K562 (cell line): ENCODE measurements around the gene SLC7A5. TPM values are rescaled to one million over a fixed set of nuclear protein-coding genes. Genes with fewer than 3 reads are reported as not detected.
A peak's percentile ranks its signal among the peaks of the same experiment; 100 is the strongest.

Experiments
- ATAC-seq: fragments of 200-7000 bp; cut with Tn5 transposase; 3 replicates; pipeline ENCODE4 v1.9.1; 2020; ENCODE audit warnings: moderate library complexity
- BruUV-seq: library from RNA; stranded (reverse); fragments of 400-500 nt; replicated peaks from 2 replicates; lab custom pipeline; 2021; lab: Mats Ljungman, UMichigan
- CTCF ChIA-PET: fragments of 300-600 bp; formaldehyde crosslinking; extraction: SDS; loops from one replicate; lab custom pipeline; 2021; ENCODE audit warnings: low intra/inter-chr PET ratio; lab: Yijun Ruan, JAX
- POLR2A ChIA-PET: fragments of 300-600, 350-650 bp; sonication (Branson Sonifier 250); formaldehyde crosslinking; extraction: SDS; loops from one replicate; lab custom pipeline; 2021; ENCODE audit warnings: antibody characterized with exemption, inconsistent platforms; lab: Yijun Ruan, JAX
- DNase-seq, 4 experiments: peaks; one replicate each; pipeline versions ENCODE4 v3.0.0 to v3.0.0-alpha.2; 2011 to 2018; ENCODE audit warnings: low spot score in 3 of 4, mixed read lengths in 3 of 4; ENCODE audit errors: extremely low read depth in 1 of 4
- FAIRE-seq: peaks from 2 replicates; lab custom pipeline; 2011; peaks lifted over from hg19 to GRCh38; lab: Jason Lieb, UNC
- H2AFZ ChIP-seq: 2 replicates; pipeline ENCODE4 v1.6.0; 2011; ENCODE audit warnings: low read depth, low read length, control low read depth, inconsistent platforms
- H3K27ac ChIP-seq: fragments of 200-600 bp; 3 replicates; pipeline ENCODE4 v1.8.0; 2011; ENCODE audit warnings: low read depth, mild to moderate bottlenecking, control low read depth, inconsistent platforms, low read length, moderate library complexity, mixed read lengths; ENCODE audit errors: extremely low read depth
- H3K27me3 ChIP-seq, 2 experiments: fragments of 300-600 bp in 1 of 2; 2 replicates in 1 of 2; 3 replicates in 1 of 2; pipeline versions ENCODE4 v1.6.0 to v1.8.0; 2011; ENCODE audit warnings: inconsistent platforms in 2 of 2, low read length in 2 of 2, mild to moderate bottlenecking in 1 of 2, mixed read lengths in 1 of 2, moderate library complexity in 1 of 2; ENCODE audit not compliant: control insufficient read depth in 2 of 2, insufficient read depth in 2 of 2
- H3K36me3 ChIP-seq: fragments of 300-600 bp; 3 replicates; pipeline ENCODE4 v1.8.0; 2011; ENCODE audit warnings: mild to moderate bottlenecking, low read length, inconsistent platforms; ENCODE audit not compliant: control insufficient read depth, insufficient read depth
- H3K4me1 ChIP-seq, 2 experiments: fragments of 200-600 bp in 1 of 2; replicated peaks in 1 of 2; 2 replicates in 1 of 2; 3 replicates in 1 of 2; pipeline versions ENCODE4 v1.5.1 to v1.8.0; 2011; ENCODE audit warnings: inconsistent platforms in 2 of 2, low read length in 2 of 2, mild to moderate bottlenecking in 1 of 2, mixed read lengths in 1 of 2, moderate library complexity in 1 of 2; ENCODE audit not compliant: control insufficient read depth in 2 of 2, insufficient read depth in 2 of 2
- H3K4me2 ChIP-seq: 2 replicates; pipeline ENCODE4 v1.6.1; 2011; ENCODE audit warnings: low read length, control low read depth, inconsistent platforms, mixed read lengths; ENCODE audit not compliant: insufficient read depth
- H3K4me3 ChIP-seq: fragments of 200-600 bp; sonication (generic), shearing (Covaris generic); 2 replicates; pipeline ENCODE4 v1.5.1; 2016; ENCODE audit warnings: control low read depth, inconsistent platforms
- H3K79me2 ChIP-seq: fragments of 200-600 bp; 3 replicates; pipeline ENCODE4 v1.8.0; 2011; ENCODE audit warnings: low read length, inconsistent platforms; ENCODE audit not compliant: control insufficient read depth, insufficient read depth
- H3K9ac ChIP-seq, 2 experiments: 2 replicates each; pipeline versions ENCODE4 v1.6.0 to v1.6.1; 2011; ENCODE audit warnings: low read depth in 2 of 2, low read length in 2 of 2, control low read depth in 1 of 2, inconsistent platforms in 1 of 2, mild to moderate bottlenecking in 1 of 2, mixed read lengths in 1 of 2; ENCODE audit not compliant: insufficient read depth in 1 of 2
- H3K9me1 ChIP-seq: one replicate; pipeline ENCODE4 v1.6.0; 2011; ENCODE audit warnings: inconsistent platforms, mild to moderate bottlenecking, low read length, moderate library complexity; ENCODE audit not compliant: control insufficient read depth, insufficient read depth
- H3K9me3 ChIP-seq: replicated peaks from 2 replicates; pipeline ENCODE4 v1.5.1; 2011; ENCODE audit warnings: low read depth, low read length, inconsistent platforms; ENCODE audit not compliant: control insufficient read depth, insufficient read depth
- H4K20me1 ChIP-seq: replicated peaks from 2 replicates; pipeline ENCODE4 v1.6.1; 2011; ENCODE audit warnings: low read length, inconsistent platforms, mixed read lengths; ENCODE audit not compliant: control insufficient read depth, insufficient read depth
- ARID1B ChIP-seq: fragments of 450-650 bp; IDR thresholded peaks from 2 replicates; pipeline ENCODE4 v1.6.1; 2016; ENCODE audit warnings: antibody characterized with exemption, mild to moderate bottlenecking, inconsistent platforms
- ATF2 ChIP-seq: sonication (generic); formaldehyde crosslinking; IDR thresholded peaks from 2 replicates; pipeline ENCODE4 v1.8.1; 2022; ENCODE audit warnings: missing genetic modification reagents
- BMI1 ChIP-seq: fragments of 150-350 bp; IDR thresholded peaks from 2 replicates; pipeline ENCODE4 v1.6.1; 2014; ENCODE audit warnings: low read length
- CBFB ChIP-seq: sonication (generic); formaldehyde crosslinking; IDR thresholded peaks from 2 replicates; pipeline ENCODE4 v1.4.0; 2020; ENCODE audit warnings: mild to moderate bottlenecking, missing genetic modification reagents
- CBX8 ChIP-seq: fragments of 200-600 bp; sonication (generic); IDR thresholded peaks from 2 replicates; pipeline ENCODE4 v1.6.1; 2012; ENCODE audit warnings: borderline replicate concordance, mixed run types, low read depth, mild to moderate bottlenecking, moderate library complexity, mixed read lengths, low read length, control low read depth, inconsistent platforms; ENCODE audit not compliant: poor library complexity, severe bottlenecking; ENCODE audit errors: extremely low read depth
- GTF2B ChIP-seq: IDR thresholded peaks from 2 replicates; pipeline ENCODE4 v1.6.1; 2011; ENCODE audit not compliant: insufficient read length; ENCODE audit errors: extremely low read depth
- HSF4 ChIP-seq: fragments of 250-450 bp; sonication (Bioruptor Pico); IDR thresholded peaks from 2 replicates; pipeline ENCODE4 v2.1.2; 2022; ENCODE audit warnings: mild to moderate bottlenecking, moderate library complexity, borderline replicate concordance
- MYNN ChIP-seq, 2 experiments: sonication (generic); formaldehyde crosslinking in 1 of 2; IDR thresholded peaks; 2 replicates each; pipeline versions ENCODE4 v1.5.0 to v1.6.1; 2016 to 2020; ENCODE audit warnings: antibody characterized with exemption in 1 of 2, missing genetic modification reagents in 1 of 2
- NCOR1 ChIP-seq: fragments of 450-650 bp; IDR thresholded peaks from 2 replicates; pipeline ENCODE4 v1.6.1; 2016; ENCODE audit warnings: mild to moderate bottlenecking, moderate library complexity
- NFRKB ChIP-seq: fragments of 450-650 bp; IDR thresholded peaks from 2 replicates; pipeline ENCODE4 v1.6.1; 2016; ENCODE audit warnings: low read depth
- NKRF ChIP-seq: fragments of 450-650 bp; IDR thresholded peaks from 2 replicates; pipeline ENCODE4 v1.6.1; 2016; ENCODE audit warnings: borderline replicate concordance
- POLR2A ChIP-seq: fragments of 450-650 bp; conservative IDR thresholded peaks from 2 replicates; pipeline ENCODE4 v1.6.1; 2016
- SP1 ChIP-seq: sonication (generic); formaldehyde crosslinking; IDR thresholded peaks from 2 replicates; pipeline ENCODE4 v1.8.1; 2022; ENCODE audit warnings: mild to moderate bottlenecking, missing genetic modification reagents
- SUPT5H ChIP-seq: fragments of 450-650 bp; IDR thresholded peaks from 2 replicates; pipeline ENCODE4 v1.6.1; 2016
- XRCC5 ChIP-seq: fragments of 200-400 bp; formaldehyde crosslinking; IDR thresholded peaks from 2 replicates; pipeline ENCODE4 v1.6.1; 2017; ENCODE audit warnings: low read depth, mild to moderate bottlenecking, low read length
- ZEB2 ChIP-seq: fragments of 450-650 bp; IDR thresholded peaks from 2 replicates; pipeline ENCODE4 v1.6.1; 2016
- ZNF143 ChIP-seq: sonication (generic); formaldehyde crosslinking; IDR thresholded peaks from 2 replicates; pipeline ENCODE4 v1.9.0; 2022; ENCODE audit warnings: mild to moderate bottlenecking, missing genetic modification reagents
- ZNF408 ChIP-seq: fragments of 250-450 bp; sonication (Bioruptor Pico); IDR thresholded peaks from 2 replicates; pipeline ENCODE4 v1.4.0; 2020; ENCODE audit warnings: low read depth, mild to moderate bottlenecking, moderate library complexity
- WGBS: fragments of 100-300 bp; shearing (Covaris generic); methylation state at CpG from one replicate; pipeline ENCODE4 v1.1.6; 2016; ENCODE audit warnings: low coverage, mixed read lengths; ENCODE audit not compliant: insufficient coverage; ENCODE audit errors: missing lambda C conversion rate; 5-methylcytosine and 5-hydroxymethylcytosine counted together
- in situ Hi-C: fragments of 300-500 bp; cut with MboI; formaldehyde crosslinking; loops from 4 replicates; pipeline ENCODE4 v1.15.0; 2018; ENCODE audit warnings: inconsistent platforms, mixed read lengths
- intact Hi-C: fragments of 100-400 bp; cut with micrococcal nuclease; formaldehyde crosslinking; loops from 2 replicates; pipeline ENCODE4 v1.14.2; 2022
- polyA plus RNA-seq, 8 experiments: library from polyadenylated mRNA; depleted of rRNA in 4 of 8; stranded (reverse) in 5 of 8; unstranded in 3 of 8; fragments of >200 nt; fragmentation: Nextera tagmentation in 2 of 8; fragmentation: Illumina TruSeq in 1 of 8; extraction: Ambion mirVana in 2 of 8; extraction: Trizol in 1 of 8; gene quantifications; 2 replicates each; pipeline versions ENCODE4 v1.2.1 to v1.2.3, GENCODE V29; 2011 to 2014; ENCODE audit warnings: inconsistent platforms in 1 of 8, missing spikeins in 1 of 8
- total RNA-seq, 7 experiments: library from RNA; depleted of rRNA in 6 of 7; stranded (reverse); fragments of >200 nt in 6 of 7; fragmentation: Illumina TruSeq in 2 of 7; extraction: Trizol in 2 of 7; gene quantifications; 2 replicates each; pipeline versions ENCODE4 v1.2.1 to v1.2.3, GENCODE V29; 2011 to 2021; ENCODE audit warnings: low replicate concordance in 1 of 7

SLC7A5 gene
- total and polyA plus RNA-seq, 9 of the 15 experiments (the other 6 are each of a cell fraction or from before 2014, with no cell fraction given) = 1.9 to 220 (median 18.6) TPM

GRCh38 chr16:87828071-87828906 is 41.0 kb downstream of the SLC7A5 start:
- BruUV-seq = no TSS peak
- Histone ChIP-seq H3K36me3 (peaks cover 36% of the 10 kb centered on the region; the same call in 2 of the 3 replicates), H3K27me3 (peaks cover 14 to 24% of the 10 kb centered on the region in 2 experiments; a peak in 4 of 5 replicates), H3K9me1 (peaks cover under 1% of the 10 kb centered on the region), H3K9me3 (no peaks in the 10 kb centered on the region), H3K4me1 (peaks cover 0 to 50% of the 10 kb centered on the region in 2 experiments; a peak in 2 of 5 replicates), H4K20me1 (peaks cover 20% of the 10 kb centered on the region), H3K9ac (no peak overlapping the region), H3K27ac (no peak overlapping the region), H3K4me2 (no peak overlapping the region), H3K79me2 (no peaks in the 10 kb centered on the region), H2AFZ (no peak overlapping the region), H3K4me3 (no peak overlapping the region)
- in situ Hi-C loops = no loop called here
- DNase-seq (no peak), ATAC-seq (peak; percentile 25), FAIRE-seq (no peak)
- intact Hi-C loops = no loop called here
- 46% methylated on average over 15 of the region's 20 CpGs for WGBS
- ChIA-PET CTCF (interaction anchor here (0.6 kb wide), 1 partner anchor 36 kb away, joined by 6 read pairs; no protein-coding TSS in a partner anchor), POLR2A (interaction anchor here (0.6 to 3.8 kb wide), 20 partner anchors 9 to 107 kb away, joined by 3 to 28 read pairs (median 4); no protein-coding TSS in a partner anchor)
- TF ChIP-seq NKRF = no peak
- TF ChIP-seq NFRKB = no peak
- no peak for TF ChIP-seq XRCC5
- no peak for TF ChIP-seq CBFB (CRISPR knock-in tag)
- no peak for TF ChIP-seq ZNF408 (CRISPR knock-in tag)
- TF ChIP-seq ATF2 (CRISPR knock-in tag) = no peak
- TF ChIP-seq POLR2A = peak; percentile 19
- TF ChIP-seq HSF4 = no peak
- TF ChIP-seq CBX8 = no peak
- TF ChIP-seq ARID1B = no peak
- no peak for TF ChIP-seq BMI1
- no peak for TF ChIP-seq GTF2B
- no peak for TF ChIP-seq SP1
- TF ChIP-seq SUPT5H = peak; percentile 30; the same call in 1 of the 2 replicates
- TF ChIP-seq ZNF143 (CRISPR knock-in tag) = no peak
- TF ChIP-seq MYNN (IDR thresholded peaks at IDR 0.05) = peak; percentile 50; the same call in 1 of the 2 replicates
- TF ChIP-seq MYNN (CRISPR knock-in tag; IDR thresholded peaks at IDR 0.05) = no peak
- no peak for TF ChIP-seq NCOR1
- TF ChIP-seq ZEB2 = peak; percentile 56; the same call in 1 of the 2 replicates
